ENCODE results near the gene AP2A1.
"Not testable (repeated sequence)": the region's sequence is repeated elsewhere in the genome, so short reads cannot be mapped to it uniquely, and the experiment has no call there.

Gene AP2A1

GRCh38 chr19:49766930-49767299 is at the start of gene AP2A1:
Gene AP2A1 (plus strand): TSS chr19:49767001. CDS start chr19:49767134, 133 bp downstream.
- DNase-seq (ENCODE audit: low read depth in 2 of 2): no peak

DNA sequence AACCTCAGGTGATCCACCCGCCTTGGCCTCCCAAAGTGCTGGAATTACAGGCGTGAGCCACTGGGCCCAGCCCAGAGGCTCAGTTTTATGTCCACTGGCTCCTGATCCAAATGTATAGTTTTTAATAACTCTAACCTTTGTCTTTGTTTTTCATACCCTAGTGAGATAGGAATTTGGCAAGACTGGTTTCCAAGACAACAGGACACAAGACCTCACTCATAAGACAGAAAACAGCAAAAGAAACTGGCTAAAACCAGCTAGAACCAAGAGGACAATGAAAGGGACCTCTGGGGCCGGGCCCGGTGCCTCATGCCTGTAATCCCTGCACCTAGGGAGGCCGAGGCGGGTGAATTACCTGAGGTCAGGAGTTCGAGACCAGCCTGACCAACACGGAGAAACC is 48.3 kb upstream of the AP2A1 start:
- no peak for DNase-seq (ENCODE audit: low read depth in 2 of 2)

GRCh38 chr19:49718991-49719390 is 47.8 kb upstream of the AP2A1 start:
- no peak for DNase-seq (ENCODE audit: low read depth in 2 of 2)

- DNase-seq (ENCODE audit: low read depth in 2 of 2): not testable (repeated sequence)
Observed at GRCh38 chr19:49719420-49719819, 47.4 kb upstream of the AP2A1 start.

GRCh38 chr19:49727217-49728030 is 39.4 kb upstream of the AP2A1 start:
- DNase-seq (ENCODE audit: low read depth in 2 of 2): no peak

DNA sequence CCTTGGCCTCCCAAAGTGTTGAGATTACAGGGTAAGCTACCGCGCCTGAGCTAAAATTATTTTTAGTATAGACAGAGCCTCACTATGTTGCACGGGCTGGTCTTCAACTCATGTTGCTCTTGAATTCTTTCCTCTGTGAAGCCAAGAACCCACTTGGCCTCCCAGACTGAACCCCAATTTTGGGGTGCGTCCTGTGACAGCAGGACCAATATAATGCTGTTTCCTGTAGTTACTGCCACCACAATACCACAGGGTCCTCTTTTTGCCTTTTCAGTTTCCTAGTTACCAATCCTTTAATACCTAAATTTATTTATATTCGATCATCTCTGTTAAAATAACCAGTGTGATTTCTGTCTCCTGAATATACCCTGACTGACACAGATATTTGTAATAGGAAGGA is 36.6 kb upstream of the AP2A1 start:
- no peak for DNase-seq (ENCODE audit: low read depth in 2 of 2)

- no peak for DNase-seq (ENCODE audit: low read depth in 2 of 2)
Observed at GRCh38 chr19:49738268-49738667, 28.5 kb upstream of the AP2A1 start.

GRCh38 chr19:49739098-49739497 is 27.7 kb upstream of the AP2A1 start:
- no peak for DNase-seq (ENCODE audit: low read depth in 2 of 2)

DNA sequence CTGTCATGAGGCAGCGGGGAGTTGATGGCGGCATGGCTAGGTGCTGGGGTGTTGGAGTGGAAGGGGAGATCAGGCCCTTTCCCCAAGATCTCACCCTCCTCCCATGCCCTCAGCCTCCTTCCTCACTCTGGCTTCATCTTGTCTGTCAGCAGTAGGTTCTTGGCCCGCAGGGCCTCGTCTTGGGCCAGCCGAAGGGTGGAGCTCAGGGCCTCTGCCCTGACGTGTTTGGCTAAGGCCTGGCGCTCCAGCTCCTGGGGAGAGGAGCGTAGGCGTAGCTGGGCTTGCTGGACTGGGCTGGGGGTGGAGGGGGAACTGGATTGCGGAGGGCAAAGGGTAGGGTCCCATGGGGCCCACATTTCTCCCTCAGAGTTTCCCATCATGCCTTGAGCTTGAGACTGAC is 26.9 kb upstream of the AP2A1 start:
- no peak for DNase-seq (ENCODE audit: low read depth in 2 of 2)

- no peak for DNase-seq (ENCODE audit: low read depth in 2 of 2)
Observed at GRCh38 chr19:49741210-49741844, 25.5 kb upstream of the AP2A1 start.

DNA sequence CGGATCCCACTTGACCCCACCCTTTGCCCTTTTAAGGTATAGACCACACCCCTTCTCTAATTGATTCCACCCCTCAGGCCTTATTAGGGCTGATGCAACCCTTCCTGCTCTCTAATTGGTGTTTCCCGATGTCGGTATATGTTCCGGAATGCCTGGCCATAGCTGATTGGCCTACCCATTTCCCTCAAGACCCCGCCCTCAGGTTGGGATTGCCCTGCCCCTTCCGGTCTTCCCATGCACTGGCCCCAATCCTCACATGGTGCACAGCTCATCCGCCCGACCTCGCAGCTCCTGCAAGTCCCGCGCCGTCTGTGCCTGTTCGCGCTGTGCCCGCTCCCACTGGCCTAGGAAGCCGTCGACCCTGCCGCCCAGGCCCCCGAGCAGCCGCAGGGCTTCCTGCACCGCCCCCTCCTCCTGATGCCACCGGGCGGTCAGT is 21.8 kb upstream of the AP2A1 start:
- no peak for DNase-seq (ENCODE audit: low read depth in 2 of 2)

GRCh38 chr19:49746206-49746958 is 20.4 kb upstream of the AP2A1 start:
- peak; percentile 22 to 25 for DNase-seq (ENCODE audit: low read depth in 2 of 2)

DNA sequence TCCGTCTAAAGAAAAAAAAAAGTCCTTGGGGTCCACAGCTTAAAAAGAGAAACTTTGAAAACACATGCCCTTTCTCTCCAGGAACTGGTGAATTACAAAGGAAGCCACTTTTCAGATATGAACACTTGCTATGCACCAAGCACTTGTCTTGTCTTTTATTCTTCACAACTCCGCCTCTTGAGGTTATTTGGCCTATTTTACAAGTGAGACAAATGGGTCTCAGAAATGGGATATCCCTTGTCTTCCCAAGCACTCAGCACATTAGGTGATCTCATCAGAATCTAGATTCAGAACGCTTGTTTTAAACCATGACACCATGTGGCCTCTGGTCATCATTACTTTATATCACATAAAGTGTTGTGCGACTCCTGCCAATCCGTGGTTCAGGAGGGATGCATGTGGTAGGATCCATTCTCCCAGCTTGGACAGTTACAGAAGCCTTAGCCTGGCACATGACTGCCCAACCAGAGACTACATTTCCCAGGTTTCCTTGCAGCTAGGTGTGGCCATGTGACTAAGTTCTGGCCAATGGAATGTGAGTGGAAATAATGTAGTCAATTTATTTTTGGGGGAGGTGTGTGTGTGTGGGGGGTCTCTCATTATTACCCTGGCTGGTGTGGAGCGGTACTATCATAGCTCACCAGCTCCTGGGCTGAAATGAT is 17.6 kb upstream of the AP2A1 start:
- DNase-seq (ENCODE audit: low read depth in 2 of 2): no peak

DNA sequence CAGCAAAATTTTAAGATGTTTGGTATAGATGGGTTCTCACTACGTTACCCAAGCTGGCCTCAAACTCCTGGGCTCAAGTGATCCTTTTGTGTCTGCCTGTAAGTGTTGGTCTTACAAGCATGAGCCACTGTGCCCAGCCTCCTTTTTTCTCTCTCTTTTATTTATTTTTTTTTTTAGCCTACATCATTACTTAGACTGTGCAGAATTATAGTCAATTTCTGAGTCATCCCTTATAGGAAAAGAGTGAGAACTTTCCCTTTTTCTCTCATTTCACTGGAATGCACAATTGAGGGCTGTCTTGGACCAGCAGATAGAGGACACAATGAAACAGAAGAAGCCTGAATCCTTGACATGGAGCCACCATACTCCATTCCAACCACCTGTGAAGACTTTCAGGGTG is 17.0 kb upstream of the AP2A1 start:
- no peak for DNase-seq (ENCODE audit: low read depth in 2 of 2)

- DNase-seq (ENCODE audit: low read depth in 2 of 2): no peak
Observed at GRCh38 chr19:49752701-49753100, 14.1 kb upstream of the AP2A1 start.

DNA sequence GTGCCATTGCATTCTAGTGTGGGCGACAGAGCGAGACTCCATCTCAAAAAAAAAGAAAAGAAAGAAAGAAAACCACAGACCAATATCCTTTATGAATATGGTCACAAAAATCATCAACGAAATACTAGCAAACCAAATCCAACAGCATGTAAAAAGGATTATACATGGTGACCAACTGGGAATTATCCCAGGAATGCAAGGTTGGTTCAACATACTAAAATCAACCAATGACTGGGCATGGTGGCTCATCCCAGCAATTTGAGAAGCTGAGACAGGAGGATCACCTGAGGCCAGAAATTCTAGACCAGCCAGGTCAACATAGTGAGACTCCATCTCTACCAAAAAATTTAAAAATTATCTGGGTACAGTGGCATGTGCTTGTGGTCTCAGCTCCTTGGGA is 10.8 kb upstream of the AP2A1 start:
- DNase-seq (ENCODE audit: low read depth in 2 of 2): no peak

DNA sequence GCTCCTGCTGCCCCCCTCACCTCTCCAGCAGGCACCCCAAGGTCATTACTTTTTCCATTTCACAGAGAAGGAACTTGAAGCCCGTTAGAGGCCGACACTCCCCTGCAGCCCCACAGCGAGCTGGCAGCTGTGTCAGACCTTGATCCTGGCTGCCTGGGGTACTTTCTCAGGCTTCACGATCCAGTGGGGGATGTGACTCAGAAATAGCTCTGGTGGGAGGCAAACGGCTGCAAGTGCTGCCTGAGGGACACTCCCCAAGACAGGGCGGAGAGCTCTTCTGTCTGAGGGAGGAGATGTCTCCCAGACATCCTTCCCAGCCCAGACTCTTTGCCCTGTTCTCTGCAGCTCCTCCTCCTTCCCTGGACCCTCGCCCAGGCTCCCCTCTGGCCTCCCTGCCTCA is 8.5 kb upstream of the AP2A1 start:
- no peak for DNase-seq (ENCODE audit: low read depth in 2 of 2)

GRCh38 chr19:49761249-49761624 is 5.6 kb upstream of the AP2A1 start:
- no peak for DNase-seq (ENCODE audit: low read depth in 2 of 2)

DNA sequence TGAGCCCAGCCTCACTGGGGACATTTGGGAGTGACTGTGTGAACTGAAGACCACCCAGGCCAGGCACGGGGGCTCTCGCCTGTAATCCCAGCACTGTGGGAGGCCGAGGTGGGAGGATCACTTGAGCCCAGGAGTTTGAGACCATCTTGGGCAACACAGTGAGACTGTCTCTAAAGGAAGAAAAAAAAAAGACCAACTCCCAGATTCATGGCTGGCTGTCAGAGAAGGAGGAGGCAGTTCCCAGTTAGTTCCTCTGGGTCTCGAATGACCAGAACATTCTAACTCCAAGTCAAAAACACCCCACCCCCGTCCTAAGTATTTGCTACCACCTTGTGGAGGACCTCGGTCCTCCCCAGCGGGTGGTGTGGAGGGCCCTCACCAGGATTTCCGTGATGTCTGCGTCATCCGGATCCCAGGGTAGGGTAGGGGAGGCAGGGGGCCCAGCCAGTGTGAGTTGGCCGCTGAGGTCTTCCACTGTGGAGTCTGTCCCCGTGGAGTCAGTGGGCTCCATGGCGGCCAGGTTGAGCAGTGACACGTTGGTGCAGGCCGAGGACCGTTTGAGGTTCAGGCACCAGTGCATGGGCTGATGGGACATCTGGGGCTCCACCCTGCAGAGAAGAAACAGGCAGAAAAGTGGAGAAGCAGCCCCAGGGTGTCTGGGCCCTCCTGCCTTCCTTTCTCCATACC is 5.0 kb upstream of the AP2A1 start:
- DNase-seq (ENCODE audit: low read depth in 2 of 2): no peak

- no peak for DNase-seq (ENCODE audit: low read depth in 2 of 2)
Observed at GRCh38 chr19:49763230-49763629, 3.6 kb upstream of the AP2A1 start, which contains the start of gene TSKS. Gene TSKS (minus strand): TSS chr19:49763306. CDS start chr19:49763247, 59 bp downstream.

DNA sequence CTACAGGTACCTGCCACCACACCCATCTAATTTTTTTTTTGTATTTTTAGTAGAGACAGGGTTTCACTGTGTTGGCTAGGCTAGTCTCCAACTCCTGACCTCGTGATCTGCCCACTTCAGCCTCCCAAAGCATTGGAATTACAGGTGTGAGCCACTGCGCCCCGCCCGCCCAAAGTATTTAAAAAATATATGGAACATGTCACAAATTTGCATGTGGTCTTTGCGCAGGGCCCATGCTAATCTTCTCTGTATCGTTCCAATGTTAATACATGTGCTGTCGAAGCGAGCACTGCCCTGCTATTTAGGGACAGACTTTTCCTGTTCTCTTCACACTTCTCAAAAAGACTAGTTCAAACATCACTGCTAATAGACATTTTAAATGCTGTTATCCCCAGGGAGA is 2.5 kb upstream of the AP2A1 start:
- no peak for DNase-seq (ENCODE audit: low read depth in 2 of 2)

Measured in stimulated activated CD4-positive, alpha-beta T cell treated with anti-CD3 and anti-CD28 coated beads, Interleukin-1b, Interleukin-23, amount 100 ng/mL, for 4 hours (primary cell).